ENCODE results near the gene DPP6. TPM values are rescaled to one million over a fixed set of nuclear protein-coding genes. Genes with fewer than 3 reads are reported as not detected.
A peak's percentile ranks its signal among the peaks of the same experiment; 100 is the strongest.
"Not testable (repeated sequence)": the region's sequence is repeated elsewhere in the genome, so short reads cannot be mapped to it uniquely, and the experiment has no call there.

DPP6 gene
- total RNA-seq, 1 experiment from 2014 or later = not detected

DNA sequence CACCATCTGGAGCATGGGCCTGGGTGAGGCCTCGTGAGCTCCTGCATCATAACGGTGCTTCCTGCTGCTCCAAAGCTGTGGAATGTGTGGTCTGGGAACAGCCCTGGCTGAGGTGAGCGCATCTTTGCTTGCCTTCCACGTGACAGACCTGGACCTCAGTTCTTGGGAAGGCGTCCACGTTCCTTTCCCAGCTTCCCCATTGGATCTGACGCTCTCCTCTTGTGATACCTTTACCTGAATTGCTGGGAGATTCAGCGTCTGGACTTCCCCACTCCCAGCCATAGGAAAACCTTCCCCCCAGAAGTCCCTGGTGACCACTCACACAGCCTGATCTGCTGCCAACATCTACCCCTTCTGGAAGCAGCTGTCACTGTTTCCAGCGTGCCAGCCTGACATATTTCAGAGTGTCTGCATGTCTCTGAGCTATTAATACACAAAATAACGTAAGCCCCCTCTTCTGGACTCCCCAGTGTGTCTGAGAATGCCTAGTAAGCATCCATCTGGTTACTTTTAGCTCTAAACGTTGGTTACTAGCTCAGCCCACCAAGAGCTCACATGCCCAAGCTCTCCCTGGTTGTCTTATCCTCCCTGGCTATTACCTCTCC lies 21.6 kb upstream of the DPP6 start:
- intact Hi-C loops (cut with micrococcal nuclease; ENCODE audit: unreplicated experiment); H3K4me1 ChIP-seq (ENCODE audit: insufficient read depth, low read length, poor library complexity, severe bottlenecking); H3K27me3 ChIP-seq (replicated peaks; ENCODE audit: insufficient read depth, low read depth, low read length, poor library complexity); H3K9me3 ChIP-seq (ENCODE audit: low read depth, low read length, poor library complexity, severe bottlenecking); H3K36me3 ChIP-seq (ENCODE audit: insufficient read depth, low read length, poor library complexity, severe bottlenecking); BruUV-seq (replicated peaks); H3K4me3 ChIP-seq (ENCODE audit: low read depth, low read length, poor library complexity, severe bottlenecking); CTCF ChIA-PET; DNase-seq (ENCODE audit: low spot score); H3K27ac ChIP-seq (ENCODE audit: low read depth, low read length, poor library complexity, severe bottlenecking); POLR2A ChIA-PET (ENCODE audit: low non-redundant PET): not testable (repeated sequence)

DNA sequence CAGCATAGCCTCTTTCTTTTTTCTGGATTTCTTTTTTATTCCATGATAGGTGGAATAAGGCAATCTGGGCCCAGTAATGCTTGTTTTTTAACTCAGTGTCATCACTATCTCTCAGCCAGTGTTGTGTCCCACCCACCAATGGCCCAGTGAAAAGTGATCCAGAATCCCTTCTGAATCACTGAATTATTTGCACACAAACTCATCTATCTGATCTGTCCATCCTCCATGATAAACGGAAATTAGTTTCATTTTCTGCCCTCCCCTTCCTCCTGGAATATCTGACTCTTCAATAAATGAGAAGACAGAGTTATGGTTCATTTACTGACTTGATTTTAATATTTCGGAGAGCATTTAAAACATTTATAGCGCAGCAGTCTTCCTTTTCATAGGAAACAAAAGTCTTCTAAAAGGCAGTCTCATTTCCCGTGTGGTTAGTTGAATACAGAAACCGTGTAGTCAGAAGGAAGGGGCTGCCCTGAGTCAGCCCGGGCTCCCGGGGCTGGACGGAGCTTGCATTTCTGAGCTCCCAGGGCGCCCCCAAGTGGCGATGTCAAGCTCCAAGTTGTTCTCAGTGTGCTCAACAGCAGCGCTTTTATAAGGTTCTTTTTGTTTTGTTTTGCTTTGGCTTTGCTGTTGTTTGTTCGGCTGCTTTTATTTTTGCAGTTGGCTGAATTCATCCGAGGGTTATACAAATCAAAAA lies 12.6 kb upstream of the DPP6 start:
- BruUV-seq (replicated peaks); intact Hi-C loops (cut with micrococcal nuclease; ENCODE audit: unreplicated experiment): not testable (repeated sequence)

DNA sequence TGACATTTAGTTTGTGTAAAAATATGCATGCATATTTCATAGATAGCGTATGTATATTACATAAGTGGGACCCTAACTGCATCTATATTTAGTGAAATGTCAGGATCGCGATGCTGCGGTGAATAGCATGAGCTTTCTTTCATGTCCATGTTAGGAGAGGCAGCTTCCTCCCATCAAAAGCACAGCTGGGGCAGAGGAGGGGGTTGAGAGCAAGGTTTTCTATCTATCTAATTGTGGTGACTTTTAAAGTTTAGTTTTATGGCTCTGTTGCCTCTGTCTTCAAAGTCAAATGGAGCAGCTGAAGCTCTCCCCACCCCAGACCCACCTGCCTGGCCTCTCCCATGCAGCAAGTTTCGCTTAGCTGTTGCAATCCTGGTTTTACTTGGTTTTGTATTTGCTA lies 1.8 kb upstream of the DPP6 start:
- BruUV-seq (replicated peaks); H3K9me3 ChIP-seq (ENCODE audit: low read depth, low read length, poor library complexity, severe bottlenecking); H3K4me3 ChIP-seq (ENCODE audit: low read depth, low read length, poor library complexity, severe bottlenecking); intact Hi-C loops (cut with micrococcal nuclease; ENCODE audit: unreplicated experiment); H3K4me1 ChIP-seq (ENCODE audit: insufficient read depth, low read length, poor library complexity, severe bottlenecking); H3K27ac ChIP-seq (ENCODE audit: low read depth, low read length, poor library complexity, severe bottlenecking); CTCF ChIA-PET; POLR2A ChIA-PET (ENCODE audit: low non-redundant PET); DNase-seq (ENCODE audit: low spot score); H3K36me3 ChIP-seq (ENCODE audit: insufficient read depth, low read length, poor library complexity, severe bottlenecking); H3K27me3 ChIP-seq (replicated peaks; ENCODE audit: insufficient read depth, low read depth, low read length, poor library complexity): not testable (repeated sequence)

More for the DNA sequence above, 12.6 kb upstream of the DPP6 start:
- CTCF ChIA-PET; DNase-seq (ENCODE audit: low spot score); H3K4me3 ChIP-seq (ENCODE audit: low read depth, low read length, poor library complexity, severe bottlenecking); H3K4me1 ChIP-seq (ENCODE audit: insufficient read depth, low read length, poor library complexity, severe bottlenecking); H3K9me3 ChIP-seq (ENCODE audit: low read depth, low read length, poor library complexity, severe bottlenecking); POLR2A ChIA-PET (ENCODE audit: low non-redundant PET); H3K27me3 ChIP-seq (replicated peaks; ENCODE audit: insufficient read depth, low read depth, low read length, poor library complexity); H3K27ac ChIP-seq (ENCODE audit: low read depth, low read length, poor library complexity, severe bottlenecking); H3K36me3 ChIP-seq (ENCODE audit: insufficient read depth, low read length, poor library complexity, severe bottlenecking): not testable (repeated sequence)
- TF ChIP-seq, protein P1, sequence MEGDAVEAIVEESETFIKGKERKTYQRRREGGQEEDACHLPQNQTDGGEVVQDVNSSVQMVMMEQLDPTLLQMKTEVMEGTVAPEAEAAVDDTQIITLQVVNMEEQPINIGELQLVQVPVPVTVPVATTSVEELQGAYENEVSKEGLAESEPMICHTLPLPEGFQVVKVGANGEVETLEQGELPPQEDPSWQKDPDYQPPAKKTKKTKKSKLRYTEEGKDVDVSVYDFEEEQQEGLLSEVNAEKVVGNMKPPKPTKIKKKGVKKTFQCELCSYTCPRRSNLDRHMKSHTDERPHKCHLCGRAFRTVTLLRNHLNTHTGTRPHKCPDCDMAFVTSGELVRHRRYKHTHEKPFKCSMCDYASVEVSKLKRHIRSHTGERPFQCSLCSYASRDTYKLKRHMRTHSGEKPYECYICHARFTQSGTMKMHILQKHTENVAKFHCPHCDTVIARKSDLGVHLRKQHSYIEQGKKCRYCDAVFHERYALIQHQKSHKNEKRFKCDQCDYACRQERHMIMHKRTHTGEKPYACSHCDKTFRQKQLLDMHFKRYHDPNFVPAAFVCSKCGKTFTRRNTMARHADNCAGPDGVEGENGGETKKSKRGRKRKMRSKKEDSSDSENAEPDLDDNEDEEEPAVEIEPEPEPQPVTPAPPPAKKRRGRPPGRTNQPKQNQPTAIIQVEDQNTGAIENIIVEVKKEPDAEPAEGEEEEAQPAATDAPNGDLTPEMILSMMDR (conservative IDR thresholded peaks at IDR 0.05; ENCODE audit: low read depth, low read length) = 0 out of 2 replicates have a peak, but pooled peaks have one; percentile 22

GRCh38 chr7:154051006-154051642 lies 1.1 kb upstream of the DPP6 start:
- H3K4me3 ChIP-seq (ENCODE audit: low read depth, low read length, poor library complexity, severe bottlenecking); POLR2A ChIA-PET (ENCODE audit: low non-redundant PET); DNase-seq (ENCODE audit: low spot score); CTCF ChIA-PET; H3K36me3 ChIP-seq (ENCODE audit: insufficient read depth, low read length, poor library complexity, severe bottlenecking); H3K27me3 ChIP-seq (replicated peaks; ENCODE audit: insufficient read depth, low read depth, low read length, poor library complexity); H3K4me1 ChIP-seq (ENCODE audit: insufficient read depth, low read length, poor library complexity, severe bottlenecking); BruUV-seq (replicated peaks); H3K27ac ChIP-seq (ENCODE audit: low read depth, low read length, poor library complexity, severe bottlenecking); intact Hi-C loops (cut with micrococcal nuclease; ENCODE audit: unreplicated experiment); H3K9me3 ChIP-seq (ENCODE audit: low read depth, low read length, poor library complexity, severe bottlenecking): not testable (repeated sequence)

- H3K36me3 ChIP-seq (ENCODE audit: insufficient read depth, low read length, poor library complexity, severe bottlenecking); BruUV-seq (replicated peaks); DNase-seq (ENCODE audit: low spot score); H3K27ac ChIP-seq (ENCODE audit: low read depth, low read length, poor library complexity, severe bottlenecking); H3K4me3 ChIP-seq (ENCODE audit: low read depth, low read length, poor library complexity, severe bottlenecking); H3K4me1 ChIP-seq (ENCODE audit: insufficient read depth, low read length, poor library complexity, severe bottlenecking); POLR2A ChIA-PET (ENCODE audit: low non-redundant PET); intact Hi-C loops (cut with micrococcal nuclease; ENCODE audit: unreplicated experiment); CTCF ChIA-PET; H3K9me3 ChIP-seq (ENCODE audit: low read depth, low read length, poor library complexity, severe bottlenecking); H3K27me3 ChIP-seq (replicated peaks; ENCODE audit: insufficient read depth, low read depth, low read length, poor library complexity): not testable (repeated sequence)
Observed at GRCh38 chr7:154052530-154053252, 493 bp downstream of the DPP6 start.

DNA sequence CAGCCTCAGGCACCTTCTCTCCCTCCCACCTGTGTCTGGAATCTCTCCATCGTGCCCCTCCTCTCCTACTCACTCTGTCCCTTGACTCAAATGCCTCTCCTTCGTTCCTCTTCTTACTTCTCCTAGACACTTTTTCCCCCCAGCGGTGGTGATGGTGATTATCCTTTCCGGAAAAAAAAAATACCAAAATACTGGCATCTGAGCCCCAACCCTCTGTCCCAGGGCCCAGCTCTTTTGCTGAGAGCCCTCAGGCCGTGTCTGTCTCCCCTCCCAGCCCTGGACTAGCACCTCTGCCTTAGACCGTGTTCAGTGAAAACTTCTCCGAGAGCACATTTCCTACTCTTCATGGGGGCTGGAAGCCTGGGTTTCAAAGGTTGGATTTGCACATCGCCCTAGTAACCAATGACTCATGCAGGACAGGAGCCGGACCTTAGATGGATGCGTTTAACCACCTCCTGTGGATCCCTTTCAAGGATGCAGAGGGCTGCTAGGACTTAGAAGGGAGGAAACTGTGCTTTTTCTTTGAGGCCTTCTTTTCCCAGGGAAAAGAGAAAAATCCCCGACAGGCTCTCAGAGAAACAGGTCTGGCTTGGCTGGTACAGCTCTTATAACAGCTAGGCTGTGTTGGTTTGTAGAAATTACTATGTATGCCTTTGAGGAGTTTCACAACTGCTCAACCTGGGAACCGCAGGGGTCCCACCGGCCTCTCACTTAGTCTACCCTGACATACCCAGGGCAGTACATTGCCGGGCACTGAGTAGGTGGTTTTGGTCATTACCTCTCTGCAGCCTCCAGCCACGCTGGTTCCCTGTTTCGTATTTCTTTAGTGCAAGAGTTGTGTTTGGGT lies 1.5 kb downstream of the DPP6 start:
- H3K27me3 ChIP-seq (replicated peaks; ENCODE audit: insufficient read depth, low read depth, low read length, poor library complexity); POLR2A ChIA-PET (ENCODE audit: low non-redundant PET); H3K4me3 ChIP-seq (ENCODE audit: low read depth, low read length, poor library complexity, severe bottlenecking); CTCF ChIA-PET; BruUV-seq (replicated peaks); H3K4me1 ChIP-seq (ENCODE audit: insufficient read depth, low read length, poor library complexity, severe bottlenecking); H3K9me3 ChIP-seq (ENCODE audit: low read depth, low read length, poor library complexity, severe bottlenecking); H3K27ac ChIP-seq (ENCODE audit: low read depth, low read length, poor library complexity, severe bottlenecking); H3K36me3 ChIP-seq (ENCODE audit: insufficient read depth, low read length, poor library complexity, severe bottlenecking); DNase-seq (ENCODE audit: low spot score); intact Hi-C loops (cut with micrococcal nuclease; ENCODE audit: unreplicated experiment): not testable (repeated sequence)

All from A673 (cell line).